Smooth muscle cell of the brain vasculature (primary cell): ENCODE measurements around the gene KIF18A.
"Not testable (repeated sequence)": the region's sequence is repeated elsewhere in the genome, so short reads cannot be mapped to it uniquely, and the experiment has no call there.

Experiments used
- DNase-seq: peaks from one replicate; pipeline ENCODE4 v3.0.0-alpha.2; 2012; ENCODE audit warnings: low read depth, low spot score

KIF18A gene

DNA sequence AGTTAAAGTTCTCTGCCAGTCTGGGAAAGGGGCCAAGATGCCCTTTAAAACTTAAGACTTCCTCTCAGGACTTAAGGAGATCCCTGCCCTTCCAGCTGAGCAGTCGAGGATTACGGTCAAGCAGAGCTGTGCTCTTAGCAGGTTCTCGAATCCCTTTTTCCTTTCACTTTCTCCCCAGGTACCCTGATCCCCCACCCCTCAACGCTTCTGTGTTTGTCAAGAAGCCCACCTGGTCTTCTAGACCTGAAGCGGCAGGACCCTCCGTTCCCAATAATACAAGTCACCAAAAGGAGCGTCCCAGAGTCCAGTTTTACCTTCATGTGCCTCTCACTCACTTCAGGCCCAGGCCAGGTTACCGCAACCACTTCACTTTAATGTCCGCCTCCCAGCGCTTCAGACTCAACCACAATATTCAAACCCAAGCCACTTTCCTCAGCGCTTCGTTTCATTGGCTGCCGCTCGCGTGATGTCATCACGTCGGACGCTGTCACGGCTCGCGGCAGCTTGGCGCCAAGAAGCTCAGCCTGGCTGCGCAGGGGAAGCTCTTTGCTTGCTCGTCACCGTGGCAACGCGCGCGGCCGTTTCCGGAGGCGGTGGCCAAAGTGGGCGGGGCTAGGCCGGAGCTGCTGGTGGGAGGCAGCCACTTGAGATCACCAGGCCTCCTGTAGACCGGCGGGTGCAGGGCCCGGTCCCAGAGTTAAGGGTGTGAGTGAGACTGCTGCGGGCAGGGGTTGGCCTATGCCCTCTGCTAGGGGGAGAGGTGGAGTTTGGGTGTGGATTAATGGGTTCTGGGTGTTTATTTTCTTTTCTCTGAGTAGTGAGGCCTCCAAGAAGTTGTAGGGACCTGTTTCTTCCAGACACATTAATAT is at the start of gene KIF18A, which contains the start of gene METTL15:
TSS of gene KIF18A (minus strand) at position 407 of the 869 bp plus-strand sequence. CDS start 10,209 bp downstream, outside the sequence.
TSS of gene METTL15 (plus strand) at position 639 of the 869 bp plus-strand sequence. CDS start 4,947 bp downstream, outside the sequence.
- DNase-seq: peak; percentile 98

DNA sequence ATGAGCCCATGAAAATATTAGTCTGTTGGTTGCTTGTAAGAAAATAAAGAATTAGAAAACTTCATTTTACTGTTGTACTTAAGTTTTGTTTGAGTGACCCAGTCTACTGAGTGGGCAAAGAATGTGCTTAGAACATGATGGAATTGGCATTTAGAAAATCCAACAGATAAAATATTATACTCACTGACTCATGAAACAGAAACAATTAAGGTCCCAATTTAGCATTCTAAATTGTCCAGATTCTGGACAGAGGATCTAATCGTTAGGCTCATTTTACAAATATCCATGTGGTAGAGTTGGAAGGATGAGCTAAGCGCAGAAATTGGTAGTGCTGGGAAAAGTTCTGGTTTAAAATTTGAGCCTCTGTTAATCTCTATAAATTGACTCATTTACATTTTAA is 45.6 kb upstream of the KIF18A start:
- no peak for DNase-seq

DNA sequence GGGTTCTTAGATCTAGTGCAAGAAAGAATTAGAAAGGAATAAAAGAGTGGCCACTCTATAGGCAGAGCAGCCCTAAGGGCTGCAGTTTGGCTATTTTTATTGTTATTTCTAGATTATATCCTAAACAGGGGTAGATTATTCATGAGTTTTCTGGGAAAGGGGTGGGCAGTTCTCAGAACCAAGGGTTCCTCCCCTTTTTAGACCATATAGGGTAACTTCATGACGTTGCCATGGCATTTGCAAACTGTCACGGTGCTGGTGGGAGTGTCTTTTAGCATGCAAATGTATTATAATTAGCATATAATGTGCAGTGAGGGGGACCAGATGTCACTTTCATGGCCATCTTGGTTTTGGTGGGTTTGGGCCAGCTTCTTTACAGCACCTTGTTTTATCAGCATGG is 44.8 kb upstream of the KIF18A start:
- DNase-seq: no peak

DNA sequence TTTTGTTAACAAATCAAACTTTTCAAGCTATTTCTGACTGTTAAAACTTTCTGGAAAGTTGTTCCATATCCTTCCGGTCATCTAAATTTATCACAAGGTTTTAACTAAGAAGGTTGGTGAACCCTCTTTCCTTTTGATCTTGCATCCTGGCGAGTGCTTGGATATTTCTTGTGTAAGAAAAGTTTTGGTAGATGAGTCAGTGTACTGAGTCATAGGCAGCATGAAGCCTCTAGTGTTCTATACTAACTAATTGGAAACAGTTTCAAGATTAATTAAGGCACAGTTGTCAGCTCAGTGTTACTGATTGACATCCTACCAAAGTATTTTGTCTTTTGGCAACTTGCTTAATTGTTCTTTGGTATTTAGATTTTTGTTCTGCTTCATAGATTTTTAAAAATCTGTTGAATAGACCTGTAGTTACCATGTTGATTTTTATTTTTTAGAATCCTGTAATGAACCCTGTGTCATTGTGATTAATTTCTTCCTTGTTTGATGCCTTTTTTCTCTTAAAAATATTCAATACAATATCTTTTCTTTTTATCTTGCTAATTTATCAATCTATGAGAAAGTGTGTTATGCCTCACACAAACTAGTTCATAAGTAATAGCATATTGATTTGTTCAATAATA is 38.3 kb upstream of the KIF18A start:
- peak; percentile 57 for DNase-seq

DNA sequence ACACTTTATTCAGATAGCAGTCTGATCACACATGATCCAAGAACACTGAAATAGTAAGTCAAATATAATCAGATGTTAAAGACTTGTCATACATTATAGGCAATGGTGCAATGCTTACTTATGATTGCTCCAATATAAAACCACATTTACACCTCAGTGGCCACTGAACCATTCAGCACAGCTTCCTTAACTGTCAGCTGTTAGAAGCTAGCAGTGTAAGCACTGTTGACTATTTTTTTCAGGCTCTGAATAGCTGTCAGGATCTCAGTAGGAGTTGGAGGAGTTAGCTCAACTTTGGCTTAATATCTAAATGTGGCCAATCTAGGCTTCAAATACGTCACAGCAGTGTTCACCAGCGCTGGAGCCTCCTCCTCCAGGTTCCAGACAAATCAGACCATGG is 36.9 kb upstream of the KIF18A start:
- DNase-seq: no peak

- DNase-seq: no peak
Observed at GRCh38 chr11:28142724-28143123, 34.8 kb upstream of the KIF18A start.

- DNase-seq: no peak
Observed at GRCh38 chr11:28140689-28141455, 32.9 kb upstream of the KIF18A start.

DNA sequence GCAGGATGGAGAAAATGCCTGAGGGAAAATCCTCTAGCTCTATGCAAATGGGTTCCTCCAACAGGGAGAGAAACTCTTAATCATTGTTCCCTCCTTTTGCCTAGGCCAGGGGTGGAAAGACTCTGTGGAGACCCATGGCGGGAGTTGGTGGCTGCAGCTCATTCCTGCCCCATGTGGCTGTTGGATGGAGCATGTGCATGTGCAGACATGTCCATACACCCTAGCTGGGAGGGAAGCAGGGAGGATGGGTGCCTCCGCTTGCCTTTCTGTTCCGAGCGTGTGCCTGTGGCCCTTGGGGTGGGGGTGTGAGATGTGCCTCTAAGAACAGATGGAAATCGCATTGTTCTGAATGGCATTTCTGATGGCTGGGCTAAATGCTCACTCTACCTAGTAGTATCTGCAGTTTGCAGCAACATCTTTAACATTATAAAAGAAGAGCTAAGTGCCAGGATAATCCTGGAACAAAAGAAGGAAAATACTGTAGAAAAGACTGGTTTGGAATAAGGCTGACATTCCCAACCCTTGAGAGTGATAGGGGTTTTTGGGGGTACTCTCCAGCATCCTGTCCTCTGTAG is 32.0 kb upstream of the KIF18A start:
- no peak for DNase-seq

DNA sequence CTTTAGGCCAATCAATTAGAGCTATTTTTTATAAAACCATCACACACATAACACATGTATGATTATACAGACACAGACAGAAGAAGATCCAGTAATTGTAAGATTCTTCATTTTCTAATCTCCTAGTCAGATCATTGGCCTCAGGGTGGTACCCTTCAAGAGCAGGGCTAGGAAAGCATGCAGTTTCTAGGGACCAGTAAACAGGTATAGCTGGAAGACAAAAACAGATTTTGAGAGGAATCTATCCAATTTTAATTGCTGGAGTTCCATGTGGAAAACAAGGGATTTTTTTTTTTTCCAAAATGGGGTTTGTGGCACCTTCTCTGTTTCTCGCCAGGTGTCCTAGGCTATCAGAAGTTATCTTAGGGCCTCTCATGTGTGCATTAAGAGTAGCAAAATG is 29.9 kb upstream of the KIF18A start:
- no peak for DNase-seq

DNA sequence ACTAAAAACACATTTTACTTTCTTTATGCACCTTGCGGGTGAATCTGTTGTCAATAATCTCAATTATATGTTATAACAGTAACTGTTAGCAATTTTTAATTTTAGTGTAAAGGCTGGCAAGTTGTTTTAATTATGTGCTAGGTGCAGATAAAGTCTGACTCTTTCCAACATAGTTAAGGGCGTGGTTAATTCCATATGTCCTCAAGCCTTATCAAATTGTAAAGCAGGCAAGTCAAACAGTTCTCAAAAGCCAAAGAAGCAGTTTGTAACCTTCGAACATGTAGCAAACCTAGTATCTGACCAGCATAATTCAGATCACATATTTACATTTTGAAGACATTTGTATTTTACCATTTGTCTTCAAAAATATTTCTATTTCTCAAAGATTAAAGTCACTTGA is 29.4 kb upstream of the KIF18A start:
- DNase-seq: no peak

DNA sequence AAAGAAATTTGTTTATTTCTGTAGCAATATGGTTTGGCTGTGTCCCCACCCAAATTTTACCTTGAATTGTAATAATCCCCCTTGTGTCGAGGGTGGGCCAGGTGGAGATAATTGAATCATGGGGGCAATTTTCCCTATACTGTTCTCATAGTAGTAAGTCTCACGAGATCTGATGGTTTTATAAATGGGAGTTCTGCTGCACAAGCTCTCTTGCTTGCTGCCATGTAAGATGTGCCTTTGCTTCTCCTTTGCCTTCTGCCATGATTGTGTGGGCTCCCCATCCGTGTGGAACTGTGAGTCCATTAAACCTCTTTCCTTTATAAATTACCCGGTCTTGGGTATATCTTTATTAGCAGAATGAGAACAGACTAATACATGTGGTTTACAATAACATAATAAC is 28.2 kb upstream of the KIF18A start:
- not testable (repeated sequence) for DNase-seq

GRCh38 chr11:28133146-28133545 is 25.2 kb upstream of the KIF18A start:
- DNase-seq: no peak

GRCh38 chr11:28132548-28132947 is 24.6 kb upstream of the KIF18A start:
- DNase-seq: no peak

- DNase-seq: peak; percentile 52
Observed at GRCh38 chr11:28123151-28123581, 15.2 kb upstream of the KIF18A start.

GRCh38 chr11:28117712-28118111 is 9.8 kb upstream of the KIF18A start:
- DNase-seq: no peak

- DNase-seq: no peak
Observed at GRCh38 chr11:28114731-28115130, 6.8 kb upstream of the KIF18A start.

GRCh38 chr11:28114116-28114515 is 6.2 kb upstream of the KIF18A start:
- no peak for DNase-seq

- no peak for DNase-seq
Observed at GRCh38 chr11:28110821-28111200, 2.9 kb upstream of the KIF18A start.

- peak; percentile 41 for DNase-seq
Observed at GRCh38 chr11:28110108-28110820, 2.3 kb upstream of the KIF18A start.

GRCh38 chr11:28108958-28109357 is 1.0 kb upstream of the KIF18A start:
- no peak for DNase-seq

GRCh38 chr11:28107191-28107749 is 686 bp downstream of the KIF18A start:
- DNase-seq: no peak
